ENCODE measurements around the gene STPG3. TPM values are rescaled to one million over a fixed set of nuclear protein-coding genes. Genes with fewer than 3 reads are reported as not detected.

The STPG3 gene
- total and polyA plus RNA-seq, 2 of the 8 experiments (the other 6 are each of a cell fraction or from before 2014, with no cell fraction given): not detected

- Histone ChIP-seq H3K14ac (ENCODE audit: insufficient read length) (no peak overlapping the region), H3K56ac (replicated peaks; ENCODE audit: insufficient read length, low read depth, low read length) (no peak overlapping the region), H2BK15ac (ENCODE audit: low read length) (no peak overlapping the region; the same call in 1 of the 2 replicates), H3K4me1 (replicated peaks in 1 of 4; ENCODE audit: control insufficient read depth in 3 of 4, insufficient read depth in 4 of 4, low read length in 3 of 4) (peaks cover 3 to 28% (median 24%) of the 10 kb centered on the region in 4 experiments), H2BK5ac (ENCODE audit: low read depth, low read length) (peak overlapping the region; percentile 60; the same call in 1 of the 2 replicates), H3K79me2 (ENCODE audit: control insufficient read depth in 1 of 2, insufficient read depth in 2 of 2, low read length in 2 of 2) (no peaks in the 10 kb centered on the region), H3K4ac (replicated peaks; ENCODE audit: insufficient read length, low read depth, low read length) (peak overlapping the region; percentile 82), H3K36me3 (ENCODE audit: control insufficient read depth in 2 of 4, insufficient read depth in 4 of 4, low read length in 3 of 4) (no peaks in the 10 kb centered on the region), H4K5ac (ENCODE audit: insufficient read length, low read depth, low read length) (no peak overlapping the region), H4K8ac (ENCODE audit: extremely low read depth, insufficient read depth, low read length) (peak overlapping the region; percentile 78), H3K9ac (replicated peaks in 1 of 4; ENCODE audit: extremely low read depth in 1 of 4, low read depth in 3 of 4, low read length in 3 of 4) (peak overlapping the region in 2 of 4 experiments; percentile 7 to 41; a peak in 2 of 7 replicates), H3K23ac (ENCODE audit: insufficient read length) (no peak overlapping the region), H3K9me3 (ENCODE audit: insufficient read depth in 2 of 2, low read depth in 1 of 2, low read length in 1 of 2) (peaks cover 0 to 4% of the 10 kb centered on the region in 2 experiments; a peak in 2 of 4 replicates), H3K23me2 (ENCODE audit: low read depth, low read length) (peaks cover 4% of the 10 kb centered on the region; the same call in 1 of the 2 replicates), H3K27me3 (replicated peaks in 1 of 4; ENCODE audit: control insufficient read depth in 3 of 4, extremely low read depth in 1 of 4, insufficient read depth in 3 of 4, low read length in 3 of 4) (peaks cover 0 to 24% (median 12%) of the 10 kb centered on the region in 4 experiments; a peak in 5 of 7 replicates), H3K4me3 (ENCODE audit: extremely low read depth in 1 of 4, insufficient read depth in 2 of 4, low read depth in 3 of 4, low read length in 4 of 4) (peak overlapping the region; percentile 29 to 60 (median 39)), H2AFZ (ENCODE audit: low read length) (no peak overlapping the region), H2BK20ac (ENCODE audit: low read length) (peak overlapping the region; percentile 90; the same call in 1 of the 2 replicates), H4K91ac (replicated peaks; ENCODE audit: insufficient read length, low read length) (peak overlapping the region; percentile 92), H2BK120ac (replicated peaks; ENCODE audit: low read depth, low read length) (peak overlapping the region; percentile 2), H3K4me2 (ENCODE audit: insufficient read depth in 1 of 2, low read depth in 2 of 2, low read length in 2 of 2) (peak overlapping the region; percentile 64 to 69), H4K20me1 (replicated peaks in 1 of 2; ENCODE audit: control insufficient read depth in 1 of 2, insufficient read depth in 2 of 2, low read length in 2 of 2) (peaks cover 3 to 8% of the 10 kb centered on the region in 2 experiments), H2BK12ac (ENCODE audit: low read depth, low read length) (peak overlapping the region; percentile 2; the same call in 1 of the 2 replicates), H3K27ac (ENCODE audit: low read depth, low read length) (no peak overlapping the region), H2AK5ac (ENCODE audit: low read depth, low read length) (peak overlapping the region; percentile 75; the same call in 1 of the 2 replicates), H3K18ac (ENCODE audit: extremely low read depth, low read length) (peak overlapping the region; percentile 0), H3K79me1 (ENCODE audit: low read depth, low read length) (no peaks in the 10 kb centered on the region)
- DNase-seq (ENCODE audit: low read depth in 1 of 2, low spot score in 2 of 2) (no peak), FAIRE-seq (no peak)
- TF ChIP-seq, protein P1, sequence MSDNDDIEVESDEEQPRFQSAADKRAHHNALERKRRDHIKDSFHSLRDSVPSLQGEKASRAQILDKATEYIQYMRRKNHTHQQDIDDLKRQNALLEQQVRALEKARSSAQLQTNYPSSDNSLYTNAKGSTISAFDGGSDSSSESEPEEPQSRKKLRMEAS (IDR thresholded peaks at IDR 0.05): no peak
- TF ChIP-seq MAFK (IDR thresholded peaks at IDR 0.05; ENCODE audit: low read depth, low read length): no peak
- no peak for TF ChIP-seq RNF2 (IDR thresholded peaks at IDR 0.05; ENCODE audit: borderline replicate concordance, low read depth, low read length, missing control alignments, poor library complexity, severe bottlenecking)
- TF ChIP-seq RBBP5 (IDR thresholded peaks at IDR 0.05; ENCODE audit: borderline replicate concordance, low read depth, low read length): 0 out of 2 replicates have a peak, but pooled peaks have one; percentile 9
- TF ChIP-seq EZH2 (IDR thresholded peaks at IDR 0.05; ENCODE audit: low read depth, low read length, severe bottlenecking): peak; percentile 31
- 0 out of 2 replicates have a peak, but pooled peaks have one; percentile 3 for TF ChIP-seq PHF8 (conservative IDR thresholded peaks at IDR 0.05; ENCODE audit: low read depth, low read length)
- TF ChIP-seq BRCA1 (IDR thresholded peaks at IDR 0.05; ENCODE audit: low read depth, low read length): no peak
- 9% methylated on average over 29 of the region's 78 CpGs; no CpG with 5 or more reads in 1 of the 2 experiments for WGBS, 2 experiments (ENCODE audit: extremely low coverage in 1 of 2, insufficient coverage in 1 of 2, insufficient read length in 1 of 2, insufficient replicate concordance in 2 of 2, low coverage in 1 of 2, low lambda C conversion rate in 2 of 2, missing lambda C conversion rate in 1 of 2)
- POLR2A ChIA-PET (ENCODE audit: partially characterized antibody): interaction anchor here (1.1 to 10.0 kb wide), 6 partner anchors 9 to 56 kb away, joined by 3 to 129 read pairs (median 4); partner anchors contain the start of gene TUBB4B
- CTCF ChIA-PET (ENCODE audit: partially characterized antibody): interaction anchor here (0.7 to 2.6 kb wide), 7 partner anchors 9 to 263 kb away, joined by 3 to 9 read pairs (median 5); no protein-coding TSS in a partner anchor
These were observed 45.0 kb downstream of the STPG3 start for GRCh38 chr9:137295849-137296669.

Data from H1 (cell line).